ENCODE results near the gene UBE2U. TPM values are rescaled to one million over a fixed set of nuclear protein-coding genes. Genes with fewer than 3 reads are reported as not detected.

UBE2U gene
- total and polyA plus RNA-seq, 10 of the 15 experiments (the other 5 are each of a cell fraction or from before 2014, with no cell fraction given) = not detected

GRCh38 chr1:64163431-64163830, 40.0 kb upstream of the UBE2U start (continued):
- no peak for TF ChIP-seq ZNF217 (IDR thresholded peaks at IDR 0.05)
- TF ChIP-seq USF1 (IDR thresholded peaks at IDR 0.05; ENCODE audit: borderline replicate concordance, extremely low read length, insufficient read depth, low read depth, low read length) = no peak
- TF ChIP-seq PRDM15 (CRISPR knock-in tag; IDR thresholded peaks at IDR 0.05) = no peak
- no peak for TF ChIP-seq YY1 (IDR thresholded peaks at IDR 0.05; ENCODE audit: low read depth, low read length)
- TF ChIP-seq ZNF687 (IDR thresholded peaks at IDR 0.05) = no peak

Measured in GM12878 (cell line).